ENCODE results near the gene BMP8B. TPM values are rescaled to one million over a fixed set of nuclear protein-coding genes. Genes with fewer than 3 reads are reported as not detected.
"Not testable (repeated sequence)": the region's sequence is repeated elsewhere in the genome, so short reads cannot be mapped to it uniquely, and the experiment has no call there.

Gene BMP8B
- total RNA-seq, 2 experiments from 2014 or later, result 0.06 TPM; not detected in 1

DNA sequence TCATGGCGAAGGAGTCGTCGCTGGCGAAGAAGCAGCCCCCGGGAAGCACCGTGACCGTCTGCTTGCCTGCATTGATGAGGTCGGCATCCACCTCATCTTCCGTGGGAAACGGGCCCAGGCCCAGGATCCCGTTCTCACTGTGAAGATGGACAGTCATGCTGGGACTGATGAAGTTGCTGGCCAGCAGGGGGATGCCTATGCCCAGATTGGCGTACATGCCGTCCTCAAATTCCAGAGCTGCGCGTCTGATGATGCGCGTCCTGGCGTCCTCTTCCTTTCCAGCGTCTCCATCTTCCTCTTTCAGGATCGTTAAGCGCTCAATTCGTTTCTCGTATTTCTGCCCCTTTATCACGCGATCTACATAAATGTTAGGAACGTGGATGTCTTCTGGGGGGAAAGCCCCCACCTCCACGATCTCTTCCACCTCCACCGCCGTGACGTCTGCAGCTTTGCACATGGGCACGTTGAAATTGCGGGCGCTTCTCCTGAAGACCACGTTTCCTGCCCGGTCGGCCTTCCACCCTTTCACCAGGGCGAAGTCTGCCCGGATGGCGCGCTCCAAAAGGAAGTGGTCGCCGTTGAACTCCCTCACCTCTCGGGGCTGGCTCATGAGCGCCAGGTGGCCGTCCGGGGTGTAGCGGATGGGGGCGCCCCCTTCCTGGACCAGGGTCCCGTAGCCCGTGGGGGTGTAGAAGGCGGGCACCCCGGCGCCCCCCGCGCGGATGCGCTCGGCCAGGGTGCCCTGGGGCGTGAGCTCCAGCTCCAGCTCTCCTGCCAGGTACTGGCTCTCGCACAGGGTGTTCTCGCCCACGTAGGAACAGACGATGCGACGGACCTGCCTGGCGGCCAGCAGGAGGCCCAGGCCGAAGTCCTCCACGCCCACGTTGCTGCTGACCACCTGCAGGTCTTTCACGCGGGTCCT is 18.3 kb downstream of the BMP8B start:
- ATAC-seq (ENCODE audit: poor library complexity) (peak; percentile 30), DNase-seq (peak in 3 of 14 experiments; percentile 7 to 59 (median 40))
- H3K36me3 Mint-ChIP-seq (ENCODE audit: low read depth); CTCF ChIA-PET; POLR2A ChIA-PET; H3K4me3 ChIP-seq (ENCODE audit: low read length); H3K27ac ChIP-seq (ENCODE audit: low read depth in 1 of 2, low read length in 2 of 2); H3K27me3 Mint-ChIP-seq; H3K9me3 Mint-ChIP-seq; H3K27me3 ChIP-seq (ENCODE audit: control insufficient read depth in 1 of 2, insufficient read depth in 2 of 2, low read length in 2 of 2); intact Hi-C loops (cut with DNase I, micrococcal nuclease); H3K27ac Mint-ChIP-seq; H3K4me1 ChIP-seq (ENCODE audit: insufficient read depth, low read length); H3K36me3 ChIP-seq (ENCODE audit: insufficient read depth, low read length); H3K9me3 ChIP-seq (ENCODE audit: control insufficient read depth in 1 of 2, insufficient read depth in 1 of 2, low read length in 2 of 2); H3K4me1 Mint-ChIP-seq (ENCODE audit: low read depth): not testable (repeated sequence)
- peak overlapping the region; percentile 30 for H3K4me3 Mint-ChIP-seq

DNA sequence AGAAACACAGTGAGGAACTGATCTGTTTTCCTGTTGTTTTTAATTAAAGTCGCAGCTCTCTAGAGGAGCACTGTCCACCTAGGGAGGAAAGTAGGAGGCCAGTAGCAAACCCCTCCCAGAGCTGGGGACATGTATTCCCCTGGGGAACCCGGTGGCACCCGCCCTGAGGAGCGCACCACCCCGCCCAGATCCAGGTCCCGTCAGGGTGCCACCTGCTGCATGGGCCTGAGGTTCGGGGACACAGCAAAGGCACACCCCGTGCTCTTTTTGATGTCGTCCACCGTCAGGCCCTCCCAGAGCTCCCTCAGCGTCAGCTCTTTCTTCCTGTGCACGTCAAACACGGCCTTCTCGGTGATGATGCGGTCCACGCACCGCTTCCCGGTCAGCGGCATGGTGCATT is 19.2 kb downstream of the BMP8B start:
- H3K4me3 Mint-ChIP-seq; intact Hi-C loops (cut with DNase I, micrococcal nuclease); H3K4me1 Mint-ChIP-seq (ENCODE audit: low read depth); DNase-seq; H3K9me3 Mint-ChIP-seq; H3K9me3 ChIP-seq (ENCODE audit: control insufficient read depth in 1 of 2, insufficient read depth in 1 of 2, low read length in 2 of 2); CTCF ChIA-PET; H3K27me3 Mint-ChIP-seq; H3K27ac Mint-ChIP-seq; H3K36me3 Mint-ChIP-seq (ENCODE audit: low read depth); H3K27me3 ChIP-seq (ENCODE audit: control insufficient read depth in 1 of 2, insufficient read depth in 2 of 2, low read length in 2 of 2); ATAC-seq (ENCODE audit: poor library complexity); H3K36me3 ChIP-seq (ENCODE audit: insufficient read depth, low read length); H3K4me3 ChIP-seq (ENCODE audit: low read length); H3K27ac ChIP-seq (ENCODE audit: low read depth in 1 of 2, low read length in 2 of 2); H3K4me1 ChIP-seq (ENCODE audit: insufficient read depth, low read length); POLR2A ChIA-PET: not testable (repeated sequence)

DNA sequence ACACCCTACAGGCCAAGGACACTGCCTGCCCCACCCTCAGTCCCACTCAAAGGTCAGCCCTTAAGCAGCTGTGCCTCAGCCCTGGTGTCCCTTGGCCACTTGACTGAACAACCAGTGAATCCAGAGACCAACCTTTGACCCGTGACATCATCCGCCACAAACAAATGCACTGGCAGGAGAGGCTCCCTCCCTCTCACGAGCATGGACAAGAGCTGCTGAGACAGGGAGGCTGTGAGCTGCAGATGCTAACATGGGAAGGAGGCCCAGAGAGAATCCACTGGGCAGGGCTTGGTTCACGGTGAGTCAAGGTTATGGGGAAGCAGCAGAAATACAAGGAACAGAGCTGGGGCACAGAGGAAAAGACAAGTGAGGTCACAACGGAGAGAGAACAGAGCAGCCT is 22.2 kb downstream of the BMP8B start:
- H3K4me3 ChIP-seq (ENCODE audit: low read length); H3K4me1 Mint-ChIP-seq (ENCODE audit: low read depth); POLR2A ChIA-PET; ATAC-seq (ENCODE audit: poor library complexity); H3K27me3 Mint-ChIP-seq; H3K27ac ChIP-seq (ENCODE audit: low read depth in 1 of 2, low read length in 2 of 2); intact Hi-C loops (cut with DNase I, micrococcal nuclease); H3K36me3 ChIP-seq (ENCODE audit: insufficient read depth, low read length); H3K27me3 ChIP-seq (ENCODE audit: control insufficient read depth in 1 of 2, insufficient read depth in 2 of 2, low read length in 2 of 2); H3K9me3 Mint-ChIP-seq; H3K27ac Mint-ChIP-seq; H3K36me3 Mint-ChIP-seq (ENCODE audit: low read depth); H3K4me1 ChIP-seq (ENCODE audit: insufficient read depth, low read length); DNase-seq; CTCF ChIA-PET; H3K4me3 Mint-ChIP-seq; H3K9me3 ChIP-seq (ENCODE audit: control insufficient read depth in 1 of 2, insufficient read depth in 1 of 2, low read length in 2 of 2): not testable (repeated sequence)

DNA sequence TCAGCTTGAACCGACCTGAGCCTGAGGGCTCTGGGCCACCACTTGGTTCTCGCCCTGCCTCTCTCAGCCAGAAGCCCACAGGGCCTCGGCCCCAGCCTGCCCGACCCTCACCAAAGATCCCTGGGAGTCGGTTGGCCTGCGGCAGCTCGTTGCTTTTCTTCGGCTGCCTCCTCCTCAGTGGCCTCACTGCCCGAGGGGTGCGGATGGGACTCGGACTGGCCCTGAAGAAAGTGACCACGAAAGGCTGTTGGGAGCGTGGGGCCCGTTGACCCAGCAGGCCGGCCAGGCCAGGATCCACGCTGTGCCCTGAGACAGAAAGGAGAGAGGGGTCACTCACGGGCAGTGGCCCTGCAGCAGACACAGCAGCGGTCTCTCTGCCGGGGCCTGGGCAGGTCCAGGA is 24.2 kb downstream of the BMP8B start:
- H3K36me3 ChIP-seq (ENCODE audit: insufficient read depth, low read length); intact Hi-C loops (cut with DNase I, micrococcal nuclease); H3K9me3 Mint-ChIP-seq; H3K27me3 ChIP-seq (ENCODE audit: control insufficient read depth in 1 of 2, insufficient read depth in 2 of 2, low read length in 2 of 2); CTCF ChIA-PET; H3K9me3 ChIP-seq (ENCODE audit: control insufficient read depth in 1 of 2, insufficient read depth in 1 of 2, low read length in 2 of 2); POLR2A ChIA-PET; DNase-seq; H3K27ac Mint-ChIP-seq; H3K4me3 ChIP-seq (ENCODE audit: low read length); H3K4me1 ChIP-seq (ENCODE audit: insufficient read depth, low read length); H3K27ac ChIP-seq (ENCODE audit: low read depth in 1 of 2, low read length in 2 of 2); H3K4me1 Mint-ChIP-seq (ENCODE audit: low read depth); ATAC-seq (ENCODE audit: poor library complexity); H3K27me3 Mint-ChIP-seq; H3K4me3 Mint-ChIP-seq: not testable (repeated sequence)
- peaks cover 13% of the 10 kb centered on the region for H3K36me3 Mint-ChIP-seq (ENCODE audit: low read depth)

DNA sequence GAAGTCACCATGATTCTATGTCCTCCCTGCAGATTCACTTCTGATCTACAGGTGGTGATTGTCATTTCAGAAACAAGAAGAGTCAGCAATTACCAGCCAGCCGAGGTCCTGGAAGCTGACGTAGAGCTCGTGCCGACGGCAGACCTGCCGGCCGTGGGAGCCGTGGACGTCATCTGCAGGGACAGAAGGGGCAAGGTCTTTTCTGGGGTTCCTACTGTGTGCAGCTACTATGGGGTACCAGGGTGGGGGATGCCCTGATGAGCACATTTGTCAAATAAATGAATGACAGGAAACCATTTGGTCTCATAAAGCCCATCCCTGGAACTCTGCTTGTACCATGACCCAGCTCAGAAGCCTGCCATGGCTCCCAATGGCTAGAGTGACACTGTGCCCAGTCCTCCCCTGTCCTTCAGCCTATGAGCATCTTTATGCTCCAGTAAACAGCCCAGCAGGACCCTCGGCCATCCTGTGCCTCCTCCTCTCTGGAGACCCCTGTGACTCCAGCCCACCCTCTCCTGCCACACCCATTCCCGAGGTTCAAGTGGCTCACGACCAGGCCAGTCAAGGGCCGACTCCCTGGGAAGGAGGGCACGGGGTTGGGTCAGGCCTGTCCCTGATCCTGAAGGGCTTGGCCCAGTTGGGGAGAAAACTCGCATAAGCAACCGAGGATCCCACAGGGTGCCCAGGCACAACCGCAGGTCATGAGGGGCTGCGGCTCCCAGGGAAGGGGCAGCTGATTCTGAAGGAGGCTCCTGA is 24.9 kb downstream of the BMP8B start:
- H3K9me3 ChIP-seq (ENCODE audit: control insufficient read depth in 1 of 2, insufficient read depth in 1 of 2, low read length in 2 of 2); H3K4me3 ChIP-seq (ENCODE audit: low read length); intact Hi-C loops (cut with DNase I, micrococcal nuclease); H3K36me3 ChIP-seq (ENCODE audit: insufficient read depth, low read length); H3K9me3 Mint-ChIP-seq; DNase-seq; H3K4me3 Mint-ChIP-seq; POLR2A ChIA-PET; H3K27me3 Mint-ChIP-seq; CTCF ChIA-PET; H3K27ac Mint-ChIP-seq; H3K27me3 ChIP-seq (ENCODE audit: control insufficient read depth in 1 of 2, insufficient read depth in 2 of 2, low read length in 2 of 2); H3K27ac ChIP-seq (ENCODE audit: low read depth in 1 of 2, low read length in 2 of 2); H3K4me1 Mint-ChIP-seq (ENCODE audit: low read depth); H3K4me1 ChIP-seq (ENCODE audit: insufficient read depth, low read length); ATAC-seq (ENCODE audit: poor library complexity): not testable (repeated sequence)
- peaks cover 20% of the 10 kb centered on the region for H3K36me3 Mint-ChIP-seq (ENCODE audit: low read depth)

All from CD4-positive, alpha-beta T cell (primary cell).